Astrocyte (in vitro differentiated cells and primary cell): ENCODE data around the gene USH1C. TPM values are rescaled to one million over a fixed set of nuclear protein-coding genes. Genes with fewer than 3 reads are reported as not detected.

Source experiments
- DNase-seq: peaks from one replicate; pipeline ENCODE4 v3.0.0-alpha.2; 2010; ENCODE audit warnings: low read depth
- FAIRE-seq: peaks from 2 replicates; lab custom pipeline; 2011; peaks lifted over from hg19 to GRCh38; lab: Jason Lieb, UNC
- H2AFZ ChIP-seq: 2 replicates; pipeline ENCODE4 v1.6.0; 2012; ENCODE audit warnings: low read depth, low read length, inconsistent platforms
- H3K27ac ChIP-seq: 2 replicates; pipeline ENCODE4 v1.5.1; 2011; ENCODE audit warnings: low read depth, low read length, inconsistent platforms
- H3K27me3 ChIP-seq: 2 replicates; pipeline ENCODE4 v1.6.0; 2011; ENCODE audit warnings: low read length, inconsistent platforms; ENCODE audit not compliant: insufficient read depth
- H3K36me3 ChIP-seq: 2 replicates; pipeline ENCODE4 v1.5.1; 2011; ENCODE audit warnings: low read length, inconsistent platforms; ENCODE audit not compliant: insufficient read depth
- H3K4me1 ChIP-seq: 2 replicates; pipeline ENCODE4 v1.5.1; 2011; ENCODE audit warnings: low read length, inconsistent platforms; ENCODE audit not compliant: insufficient read depth
- H3K4me2 ChIP-seq: 2 replicates; pipeline ENCODE4 v1.6.0; 2012; ENCODE audit warnings: low read length, inconsistent platforms
- H3K4me3 ChIP-seq: 2 replicates; pipeline ENCODE4 v1.5.1; 2011; ENCODE audit warnings: low read depth, mild to moderate bottlenecking, low read length, inconsistent platforms; ENCODE audit not compliant: insufficient read depth
- H3K79me2 ChIP-seq: 2 replicates; pipeline ENCODE4 v1.6.0; 2012; ENCODE audit warnings: mild to moderate bottlenecking, low read length, inconsistent platforms; ENCODE audit not compliant: insufficient read depth
- H3K9ac ChIP-seq: 2 replicates; pipeline ENCODE4 v1.6.0; 2012; ENCODE audit warnings: mild to moderate bottlenecking, low read length, inconsistent platforms
- H3K9me3 ChIP-seq: 2 replicates; pipeline ENCODE4 v1.5.1; 2012; ENCODE audit warnings: low read depth, mild to moderate bottlenecking, low read length, inconsistent platforms; ENCODE audit not compliant: insufficient read depth
- H4K20me1 ChIP-seq: 2 replicates; pipeline ENCODE4 v1.6.0; 2012; ENCODE audit warnings: low read length, inconsistent platforms; ENCODE audit not compliant: insufficient read depth
- H3K27ac Mint-ChIP-seq: one replicate; pipeline ENCODE4 v1.8.0; 2021; ENCODE audit warnings: mild to moderate bottlenecking, mixed read lengths; ENCODE audit not compliant: unreplicated experiment
- H3K27me3 Mint-ChIP-seq: one replicate; pipeline ENCODE4 v1.8.0; 2021; ENCODE audit warnings: low read depth, mixed read lengths; ENCODE audit not compliant: unreplicated experiment
- H3K36me3 Mint-ChIP-seq: one replicate; pipeline ENCODE4 v1.8.0; 2021; ENCODE audit warnings: low read depth, mixed read lengths; ENCODE audit not compliant: unreplicated experiment
- H3K4me1 Mint-ChIP-seq: one replicate; pipeline ENCODE4 v1.8.0; 2021; ENCODE audit warnings: low read depth, mixed read lengths; ENCODE audit not compliant: unreplicated experiment
- H3K4me3 Mint-ChIP-seq: one replicate; pipeline ENCODE4 v1.8.0; 2021; ENCODE audit warnings: mild to moderate bottlenecking, moderate library complexity, mixed read lengths; ENCODE audit not compliant: unreplicated experiment
- H3K9me3 Mint-ChIP-seq: one replicate; pipeline ENCODE4 v1.8.0; 2021; ENCODE audit warnings: mild to moderate bottlenecking, mixed read lengths; ENCODE audit not compliant: unreplicated experiment
- CTCF ChIP-seq: IDR thresholded peaks from 2 replicates; pipeline ENCODE4 v1.5.1; 2011; ENCODE audit warnings: low read depth, mild to moderate bottlenecking, inconsistent platforms, low read length, moderate library complexity; ENCODE audit not compliant: insufficient read depth
- EZH2 ChIP-seq: IDR thresholded peaks from 2 replicates; pipeline ENCODE4 v1.6.1; 2012; ENCODE audit warnings: mild to moderate bottlenecking, low read length, inconsistent platforms; ENCODE audit not compliant: insufficient read depth
- total RNA-seq: library from RNA; stranded (reverse); gene quantifications from 2 replicates; pipeline ENCODE4 v1.2.1, GENCODE V29; 2021

Gene USH1C
- total RNA-seq, 1 donor from 2014 or later = not detected

- Mint-ChIP-seq H3K36me3 (peaks cover 2% of the 10 kb centered on the region), H3K27ac (no peak overlapping the region), H3K9me3 (peaks cover 9% of the 10 kb centered on the region), H3K27me3 (peaks cover 30% of the 10 kb centered on the region), H3K4me1 (no peaks in the 10 kb centered on the region), H3K4me3 (no peak overlapping the region)
- Histone ChIP-seq H3K4me1 (no peaks in the 10 kb centered on the region), H3K9me3 (no peaks in the 10 kb centered on the region), H3K36me3 (no peaks in the 10 kb centered on the region), H3K27me3 (no peaks in the 10 kb centered on the region), H3K9ac (no peak overlapping the region), H3K27ac (no peak overlapping the region), H4K20me1 (no peaks in the 10 kb centered on the region), H2AFZ (no peak overlapping the region), H3K4me2 (no peak overlapping the region), H3K79me2 (no peaks in the 10 kb centered on the region), H3K4me3 (no peak overlapping the region)
- TF ChIP-seq EZH2 = no peak
- no peak for TF ChIP-seq CTCF
- no peak for DNase-seq
- FAIRE-seq = no peak
Measured at GRCh38 chr11:17590463-17590862, 46.2 kb upstream of the USH1C start.

GRCh38 chr11:17588721-17589120, 44.5 kb upstream of the USH1C start:
- no peaks in the 10 kb centered on the region for H4K20me1 ChIP-seq
- H3K27me3 Mint-ChIP-seq = peaks cover 17% of the 10 kb centered on the region
- no peak overlapping the region for H3K9ac ChIP-seq
- no peaks in the 10 kb centered on the region for H3K9me3 ChIP-seq
- TF ChIP-seq EZH2 (no peak), CTCF (no peak)
- peaks cover under 1% of the 10 kb centered on the region for H3K9me3 Mint-ChIP-seq
- H3K36me3 Mint-ChIP-seq = no peaks in the 10 kb centered on the region
- no peaks in the 10 kb centered on the region for H3K4me1 ChIP-seq
- H3K27me3 ChIP-seq = no peaks in the 10 kb centered on the region
- DNase-seq = no peak
- FAIRE-seq = no peak
- no peaks in the 10 kb centered on the region for H3K79me2 ChIP-seq
- no peaks in the 10 kb centered on the region for H3K4me1 Mint-ChIP-seq
- no peak overlapping the region for H3K4me3 ChIP-seq
- H3K27ac ChIP-seq = no peak overlapping the region
- H3K4me3 Mint-ChIP-seq = no peak overlapping the region
- no peaks in the 10 kb centered on the region for H3K36me3 ChIP-seq
- no peak overlapping the region for H3K4me2 ChIP-seq
- no peak overlapping the region for H3K27ac Mint-ChIP-seq
- H2AFZ ChIP-seq = no peak overlapping the region

- H3K36me3 ChIP-seq = no peaks in the 10 kb centered on the region
- H3K4me1 Mint-ChIP-seq = no peaks in the 10 kb centered on the region
- no peak overlapping the region for H3K4me2 ChIP-seq
- TF ChIP-seq EZH2 (no peak), CTCF (no peak)
- H3K79me2 ChIP-seq = no peaks in the 10 kb centered on the region
- H3K9me3 ChIP-seq = no peaks in the 10 kb centered on the region
- no peak overlapping the region for H3K4me3 Mint-ChIP-seq
- no peak overlapping the region for H3K27ac Mint-ChIP-seq
- no peaks in the 10 kb centered on the region for H3K4me1 ChIP-seq
- no peaks in the 10 kb centered on the region for H3K36me3 Mint-ChIP-seq
- H3K4me3 ChIP-seq = no peak overlapping the region
- FAIRE-seq (no peak), DNase-seq (no peak)
- no peak overlapping the region for H2AFZ ChIP-seq
- no peaks in the 10 kb centered on the region for H3K27me3 ChIP-seq
- peaks cover 17% of the 10 kb centered on the region for H3K27me3 Mint-ChIP-seq
- H3K9me3 Mint-ChIP-seq = no peaks in the 10 kb centered on the region
- no peak overlapping the region for H3K27ac ChIP-seq
- no peak overlapping the region for H3K9ac ChIP-seq
- no peaks in the 10 kb centered on the region for H4K20me1 ChIP-seq
Measured at GRCh38 chr11:17588166-17588565, 44.0 kb upstream of the USH1C start.
